ENCODE measurements around the gene SIPA1. TPM values are rescaled to one million over a fixed set of nuclear protein-coding genes. Genes with fewer than 3 reads are reported as not detected.

SIPA1 gene
- total and polyA plus RNA-seq, 2 of the 13 experiments (the other 11 are each of a cell fraction or from before 2014, with no cell fraction given), result 5.8 to 7.7 TPM

DNA sequence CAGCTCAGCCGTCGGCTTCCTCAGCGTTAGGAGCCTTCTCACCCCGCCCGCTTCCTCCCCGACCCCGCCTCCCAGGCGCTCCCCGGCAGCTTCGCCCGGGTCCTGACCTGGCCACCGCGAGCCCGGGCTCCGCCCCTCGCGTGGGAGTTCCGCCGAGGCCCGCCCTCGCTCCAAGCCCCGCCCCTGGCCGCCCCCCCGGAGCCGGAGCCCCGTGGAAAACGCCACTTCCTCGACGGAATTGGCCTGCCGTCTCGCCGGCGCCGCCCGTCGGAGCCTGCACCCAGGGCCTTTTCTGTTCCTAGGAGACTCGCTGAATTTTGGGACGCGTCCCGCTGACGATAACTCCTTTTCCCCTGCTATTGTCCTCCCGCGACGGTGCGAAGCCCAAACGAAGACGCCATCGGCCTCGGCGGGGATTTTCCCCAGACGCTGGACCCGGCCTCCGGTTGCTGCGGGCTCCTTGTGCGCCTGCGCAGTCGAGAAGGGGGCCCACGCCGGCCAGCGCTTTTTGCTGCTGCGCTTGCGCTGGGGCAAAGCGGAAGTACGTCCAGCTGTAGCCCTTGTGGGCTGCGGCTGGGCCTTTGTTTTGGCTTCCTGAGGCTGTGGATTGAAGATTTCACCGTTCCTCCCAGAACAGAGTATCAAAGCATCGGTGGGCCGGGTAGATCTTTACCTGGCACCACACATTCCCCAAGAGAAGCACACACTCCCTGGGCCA lies 14.8 kb downstream of the SIPA1 start (continued):
- TF ChIP-seq, protein P1, sequence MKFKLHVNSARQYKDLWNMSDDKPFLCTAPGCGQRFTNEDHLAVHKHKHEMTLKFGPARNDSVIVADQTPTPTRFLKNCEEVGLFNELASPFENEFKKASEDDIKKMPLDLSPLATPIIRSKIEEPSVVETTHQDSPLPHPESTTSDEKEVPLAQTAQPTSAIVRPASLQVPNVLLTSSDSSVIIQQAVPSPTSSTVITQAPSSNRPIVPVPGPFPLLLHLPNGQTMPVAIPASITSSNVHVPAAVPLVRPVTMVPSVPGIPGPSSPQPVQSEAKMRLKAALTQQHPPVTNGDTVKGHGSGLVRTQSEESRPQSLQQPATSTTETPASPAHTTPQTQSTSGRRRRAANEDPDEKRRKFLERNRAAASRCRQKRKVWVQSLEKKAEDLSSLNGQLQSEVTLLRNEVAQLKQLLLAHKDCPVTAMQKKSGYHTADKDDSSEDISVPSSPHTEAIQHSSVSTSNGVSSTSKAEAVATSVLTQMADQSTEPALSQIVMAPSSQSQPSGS (CRISPR knock-in tag; IDR thresholded peaks at IDR 0.05), result no peak; the same call in 1 of the 2 replicates
- TF ChIP-seq GTF3A (CRISPR knock-in tag; conservative IDR thresholded peaks at IDR 0.05), result no peak
- TF ChIP-seq ARNTL (CRISPR knock-in tag; IDR thresholded peaks at IDR 0.05), result peak; percentile 41; the same call in 1 of the 2 replicates
- no peak for TF ChIP-seq ZNF788 (CRISPR knock-in tag; IDR thresholded peaks at IDR 0.05; ENCODE audit: borderline replicate concordance)
- no peak for TF ChIP-seq NCOA2 (CRISPR knock-in tag; IDR thresholded peaks at IDR 0.05)
- peak; percentile 53; the same call in 1 of the 2 replicates for TF ChIP-seq GATAD2A (CRISPR knock-in tag; IDR thresholded peaks at IDR 0.05)
- TF ChIP-seq ZNF44 (CRISPR knock-in tag; IDR thresholded peaks at IDR 0.05), result 0 out of 2 replicates have a peak, but pooled peaks have one; percentile 16
- TF ChIP-seq ZBTB21 (CRISPR knock-in tag; IDR thresholded peaks at IDR 0.05), result no peak
- no peak for TF ChIP-seq HOXA7 (CRISPR knock-in tag; IDR thresholded peaks at IDR 0.05)
- TF ChIP-seq, protein P2, sequence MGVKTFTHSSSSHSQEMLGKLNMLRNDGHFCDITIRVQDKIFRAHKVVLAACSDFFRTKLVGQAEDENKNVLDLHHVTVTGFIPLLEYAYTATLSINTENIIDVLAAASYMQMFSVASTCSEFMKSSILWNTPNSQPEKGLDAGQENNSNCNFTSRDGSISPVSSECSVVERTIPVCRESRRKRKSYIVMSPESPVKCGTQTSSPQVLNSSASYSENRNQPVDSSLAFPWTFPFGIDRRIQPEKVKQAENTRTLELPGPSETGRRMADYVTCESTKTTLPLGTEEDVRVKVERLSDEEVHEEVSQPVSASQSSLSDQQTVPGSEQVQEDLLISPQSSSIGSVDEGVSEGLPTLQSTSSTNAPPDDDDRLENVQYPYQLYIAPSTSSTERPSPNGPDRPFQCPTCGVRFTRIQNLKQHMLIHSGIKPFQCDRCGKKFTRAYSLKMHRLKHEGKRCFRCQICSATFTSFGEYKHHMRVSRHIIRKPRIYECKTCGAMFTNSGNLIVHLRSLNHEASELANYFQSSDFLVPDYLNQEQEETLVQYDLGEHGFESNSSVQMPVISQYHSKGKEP (CRISPR knock-in tag; IDR thresholded peaks at IDR 0.05), result no peak; the same call in 1 of the 2 replicates
- peak; percentile 92 for TF ChIP-seq ZNF607 (CRISPR knock-in tag; IDR thresholded peaks at IDR 0.05; ENCODE audit: borderline replicate concordance)
- TF ChIP-seq, protein P3, sequence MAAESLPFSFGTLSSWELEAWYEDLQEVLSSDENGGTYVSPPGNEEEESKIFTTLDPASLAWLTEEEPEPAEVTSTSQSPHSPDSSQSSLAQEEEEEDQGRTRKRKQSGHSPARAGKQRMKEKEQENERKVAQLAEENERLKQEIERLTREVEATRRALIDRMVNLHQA (CRISPR knock-in tag; IDR thresholded peaks at IDR 0.05), result no peak
- TF ChIP-seq IRX3 (CRISPR knock-in tag; IDR thresholded peaks at IDR 0.05; ENCODE audit: borderline replicate concordance, low read depth), result no peak
- no peak for TF ChIP-seq PCBP2 (optimal IDR thresholded peaks at IDR 0.05; ENCODE audit: low read depth, low read length, poor library complexity, severe bottlenecking)
- TF ChIP-seq ZNF891 (CRISPR knock-in tag; IDR thresholded peaks at IDR 0.05), result no peak; the same call in none of the 2 replicates
- TF ChIP-seq, protein P4, sequence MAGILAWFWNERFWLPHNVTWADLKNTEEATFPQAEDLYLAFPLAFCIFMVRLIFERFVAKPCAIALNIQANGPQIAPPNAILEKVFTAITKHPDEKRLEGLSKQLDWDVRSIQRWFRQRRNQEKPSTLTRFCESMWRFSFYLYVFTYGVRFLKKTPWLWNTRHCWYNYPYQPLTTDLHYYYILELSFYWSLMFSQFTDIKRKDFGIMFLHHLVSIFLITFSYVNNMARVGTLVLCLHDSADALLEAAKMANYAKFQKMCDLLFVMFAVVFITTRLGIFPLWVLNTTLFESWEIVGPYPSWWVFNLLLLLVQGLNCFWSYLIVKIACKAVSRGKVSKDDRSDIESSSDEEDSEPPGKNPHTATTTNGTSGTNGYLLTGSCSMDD (CRISPR knock-in tag; IDR thresholded peaks at IDR 0.05), result no peak
- TF ChIP-seq, protein P5, sequence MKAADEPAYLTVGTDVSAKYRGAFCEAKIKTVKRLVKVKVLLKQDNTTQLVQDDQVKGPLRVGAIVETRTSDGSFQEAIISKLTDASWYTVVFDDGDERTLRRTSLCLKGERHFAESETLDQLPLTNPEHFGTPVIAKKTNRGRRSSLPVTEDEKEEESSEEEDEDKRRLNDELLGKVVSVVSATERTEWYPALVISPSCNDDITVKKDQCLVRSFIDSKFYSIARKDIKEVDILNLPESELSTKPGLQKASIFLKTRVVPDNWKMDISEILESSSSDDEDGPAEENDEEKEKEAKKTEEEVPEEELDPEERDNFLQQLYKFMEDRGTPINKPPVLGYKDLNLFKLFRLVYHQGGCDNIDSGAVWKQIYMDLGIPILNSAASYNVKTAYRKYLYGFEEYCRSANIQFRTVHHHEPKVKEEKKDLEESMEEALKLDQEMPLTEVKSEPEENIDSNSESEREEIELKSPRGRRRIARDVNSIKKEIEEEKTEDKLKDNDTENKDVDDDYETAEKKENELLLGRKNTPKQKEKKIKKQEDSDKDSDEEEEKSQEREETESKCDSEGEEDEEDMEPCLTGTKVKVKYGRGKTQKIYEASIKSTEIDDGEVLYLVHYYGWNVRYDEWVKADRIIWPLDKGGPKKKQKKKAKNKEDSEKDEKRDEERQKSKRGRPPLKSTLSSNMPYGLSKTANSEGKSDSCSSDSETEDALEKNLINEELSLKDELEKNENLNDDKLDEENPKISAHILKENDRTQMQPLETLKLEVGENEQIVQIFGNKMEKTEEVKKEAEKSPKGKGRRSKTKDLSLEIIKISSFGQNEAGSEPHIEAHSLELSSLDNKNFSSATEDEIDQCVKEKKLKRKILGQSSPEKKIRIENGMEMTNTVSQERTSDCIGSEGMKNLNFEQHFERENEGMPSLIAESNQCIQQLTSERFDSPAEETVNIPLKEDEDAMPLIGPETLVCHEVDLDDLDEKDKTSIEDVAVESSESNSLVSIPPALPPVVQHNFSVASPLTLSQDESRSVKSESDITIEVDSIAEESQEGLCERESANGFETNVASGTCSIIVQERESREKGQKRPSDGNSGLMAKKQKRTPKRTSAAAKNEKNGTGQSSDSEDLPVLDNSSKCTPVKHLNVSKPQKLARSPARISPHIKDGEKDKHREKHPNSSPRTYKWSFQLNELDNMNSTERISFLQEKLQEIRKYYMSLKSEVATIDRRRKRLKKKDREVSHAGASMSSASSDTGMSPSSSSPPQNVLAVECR (CRISPR knock-in tag; IDR thresholded peaks at IDR 0.05; ENCODE audit: borderline replicate concordance), result peak; percentile 84
- TF ChIP-seq ZNF652 (CRISPR knock-in tag; IDR thresholded peaks at IDR 0.05; ENCODE audit: borderline replicate concordance, low read depth), result no peak
- peak; percentile 97 for TF ChIP-seq RBFOX2 (IDR thresholded peaks at IDR 0.05; ENCODE audit: low read depth, low read length)
- TF ChIP-seq, protein P6, sequence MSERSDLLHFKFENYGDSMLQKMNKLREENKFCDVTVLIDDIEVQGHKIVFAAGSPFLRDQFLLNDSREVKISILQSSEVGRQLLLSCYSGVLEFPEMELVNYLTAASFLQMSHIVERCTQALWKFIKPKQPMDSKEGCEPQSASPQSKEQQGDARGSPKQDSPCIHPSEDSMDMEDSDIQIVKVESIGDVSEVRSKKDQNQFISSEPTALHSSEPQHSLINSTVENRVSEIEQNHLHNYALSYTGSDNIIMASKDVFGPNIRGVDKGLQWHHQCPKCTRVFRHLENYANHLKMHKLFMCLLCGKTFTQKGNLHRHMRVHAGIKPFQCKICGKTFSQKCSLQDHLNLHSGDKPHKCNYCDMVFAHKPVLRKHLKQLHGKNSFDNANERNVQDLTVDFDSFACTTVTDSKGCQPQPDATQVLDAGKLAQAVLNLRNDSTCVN (CRISPR knock-in tag; IDR thresholded peaks at IDR 0.05; ENCODE audit: borderline replicate concordance), result no peak
